Measurements from ENCODE around the gene SLC43A1.
"Not testable (repeated sequence)": the region's sequence is repeated elsewhere in the genome, so short reads cannot be mapped to it uniquely, and the experiment has no call there.

The SLC43A1 gene

GRCh38 chr11:57539342-57539741, 23.8 kb upstream of the SLC43A1 start:
- TF ChIP-seq, protein P1, sequence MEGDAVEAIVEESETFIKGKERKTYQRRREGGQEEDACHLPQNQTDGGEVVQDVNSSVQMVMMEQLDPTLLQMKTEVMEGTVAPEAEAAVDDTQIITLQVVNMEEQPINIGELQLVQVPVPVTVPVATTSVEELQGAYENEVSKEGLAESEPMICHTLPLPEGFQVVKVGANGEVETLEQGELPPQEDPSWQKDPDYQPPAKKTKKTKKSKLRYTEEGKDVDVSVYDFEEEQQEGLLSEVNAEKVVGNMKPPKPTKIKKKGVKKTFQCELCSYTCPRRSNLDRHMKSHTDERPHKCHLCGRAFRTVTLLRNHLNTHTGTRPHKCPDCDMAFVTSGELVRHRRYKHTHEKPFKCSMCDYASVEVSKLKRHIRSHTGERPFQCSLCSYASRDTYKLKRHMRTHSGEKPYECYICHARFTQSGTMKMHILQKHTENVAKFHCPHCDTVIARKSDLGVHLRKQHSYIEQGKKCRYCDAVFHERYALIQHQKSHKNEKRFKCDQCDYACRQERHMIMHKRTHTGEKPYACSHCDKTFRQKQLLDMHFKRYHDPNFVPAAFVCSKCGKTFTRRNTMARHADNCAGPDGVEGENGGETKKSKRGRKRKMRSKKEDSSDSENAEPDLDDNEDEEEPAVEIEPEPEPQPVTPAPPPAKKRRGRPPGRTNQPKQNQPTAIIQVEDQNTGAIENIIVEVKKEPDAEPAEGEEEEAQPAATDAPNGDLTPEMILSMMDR (IDR thresholded peaks at IDR 0.05) = no peak
- H3K36me3 ChIP-seq = no peaks in the 10 kb centered on the region
- no peaks in the 10 kb centered on the region for H3K9me3 ChIP-seq
- H3K4me3 ChIP-seq (ENCODE audit: low read depth in 1 of 2, low read length in 1 of 2) = no peak overlapping the region
- no peaks in the 10 kb centered on the region for H3K27me3 ChIP-seq
- H3K27ac ChIP-seq = no peak overlapping the region
- no peaks in the 10 kb centered on the region for H3K4me1 ChIP-seq (ENCODE audit: control insufficient read depth in 1 of 2, insufficient read depth in 1 of 2, low read depth in 1 of 2, low read length in 1 of 2)

DNA sequence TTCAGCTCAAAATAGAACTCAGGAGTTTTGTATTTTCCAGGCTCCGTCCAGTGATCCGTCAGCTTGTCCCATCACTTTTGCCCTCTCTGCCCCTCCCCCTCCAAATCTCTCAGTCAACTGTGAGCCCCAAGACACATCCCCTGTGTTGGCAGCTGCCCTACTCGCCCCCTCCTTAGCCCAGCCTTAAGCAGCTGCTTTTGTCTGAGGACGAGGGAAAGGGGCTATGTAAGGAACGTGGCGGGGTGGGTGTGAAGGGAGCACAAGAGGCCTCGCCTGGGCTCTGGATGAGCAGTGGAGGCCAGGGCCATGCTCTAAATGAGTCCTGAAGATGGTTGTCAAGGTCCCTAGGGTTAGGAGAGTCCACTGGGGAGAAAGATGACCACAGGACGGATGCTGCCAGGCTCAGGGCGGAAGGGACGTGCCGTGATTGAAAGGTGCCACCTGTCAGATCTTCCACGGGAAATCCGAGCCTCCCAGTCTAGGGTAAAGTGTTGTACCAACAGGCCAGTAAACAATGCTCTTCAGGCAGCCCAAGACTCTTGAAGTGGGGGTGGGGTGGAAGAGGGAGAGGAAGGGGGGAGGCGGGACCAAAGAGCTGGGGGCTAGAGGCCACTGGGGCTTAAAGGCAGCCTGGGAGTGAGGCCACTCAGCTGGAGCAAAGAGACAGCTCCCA, 21.6 kb upstream of the SLC43A1 start, which contains the start of gene SMTNL1:
Gene SMTNL1, plus strand, starts transcription at position 649 of the 673 bp plus-strand sequence. CDS start 5,048 bp downstream, outside the sequence.
- Histone ChIP-seq H3K4me1 (ENCODE audit: control insufficient read depth in 1 of 2, insufficient read depth in 1 of 2, low read depth in 1 of 2, low read length in 1 of 2) (no peaks in the 10 kb centered on the region), H3K36me3 (no peaks in the 10 kb centered on the region), H3K27ac (no peak within 1 kb of the TSS), H3K4me3 (ENCODE audit: low read depth in 1 of 2, low read length in 1 of 2) (no peak within 1 kb of the TSS), H3K27me3 (no peaks in the 10 kb centered on the region), H3K9me3 (no peaks in the 10 kb centered on the region)
- TF ChIP-seq, protein P1 (IDR thresholded peaks at IDR 0.05) = no peak

DNA sequence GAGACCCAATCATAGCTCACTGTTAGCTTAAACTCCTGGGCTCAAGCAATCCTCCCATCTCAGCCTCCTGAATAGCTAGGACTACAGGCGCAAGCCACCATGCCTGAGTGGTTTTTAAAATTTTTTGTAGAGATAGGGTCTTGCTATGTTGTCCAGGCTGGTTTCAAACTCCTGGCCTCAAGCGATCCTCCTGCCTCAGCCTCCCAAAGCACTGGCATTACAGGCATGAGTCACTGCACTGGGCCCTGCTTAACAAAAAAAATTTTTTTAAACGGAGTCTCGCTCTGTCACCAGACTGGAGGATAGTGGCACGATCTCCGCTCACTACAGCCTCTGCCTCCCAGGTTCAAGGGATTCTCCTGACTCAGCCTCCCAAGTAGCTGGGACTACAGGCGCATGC, 18.9 kb upstream of the SLC43A1 start:
- H3K36me3 ChIP-seq; H3K9me3 ChIP-seq; H3K27ac ChIP-seq; H3K27me3 ChIP-seq; H3K4me3 ChIP-seq (ENCODE audit: low read depth in 1 of 2, low read length in 1 of 2): not testable (repeated sequence)
- peaks cover 18 to 20% of the 10 kb centered on the region in 2 experiments for H3K4me1 ChIP-seq (ENCODE audit: control insufficient read depth in 1 of 2, insufficient read depth in 1 of 2, low read depth in 1 of 2, low read length in 1 of 2)

DNA sequence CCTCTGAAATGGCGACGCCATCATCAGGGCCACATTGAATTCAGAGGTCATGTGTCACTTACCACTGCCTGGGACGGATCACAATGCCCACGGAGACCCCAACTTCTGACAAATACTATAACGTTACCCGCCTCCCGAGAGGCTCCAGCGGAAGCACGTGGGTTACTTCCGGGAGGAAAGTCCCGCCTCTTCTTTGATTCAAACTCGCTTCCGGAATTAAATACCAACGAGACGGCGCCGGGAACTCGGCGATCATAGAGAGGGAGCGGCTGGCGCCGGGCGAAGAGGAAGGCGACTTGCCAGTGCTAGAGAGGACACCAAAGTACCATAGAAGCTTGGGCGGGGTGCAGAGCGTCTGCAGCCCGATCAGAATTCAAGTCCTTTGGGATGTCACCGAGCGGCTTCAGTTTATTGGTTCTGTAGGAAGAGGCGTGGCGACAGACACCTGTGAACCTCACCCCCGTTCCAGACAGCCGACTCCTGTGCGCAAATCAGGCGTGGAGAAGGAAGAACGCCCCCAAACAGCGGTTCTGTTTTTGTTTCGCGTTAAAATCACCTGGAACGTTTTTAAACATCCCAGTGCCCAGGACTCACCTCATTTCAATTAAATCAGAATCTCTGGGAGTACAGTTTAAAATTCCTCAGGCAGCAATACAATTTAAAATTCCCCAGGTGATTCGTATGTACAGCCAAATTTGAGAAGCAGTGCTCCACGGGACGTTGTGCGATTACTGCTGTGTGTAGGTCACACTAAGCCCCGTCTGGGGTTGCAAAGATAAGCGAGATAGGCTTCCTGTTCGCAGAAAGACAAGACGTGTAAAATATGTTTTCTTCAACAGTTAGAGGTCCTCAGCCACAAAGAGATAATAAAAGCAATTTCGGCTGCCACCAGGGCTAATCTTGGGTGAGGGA, 15.3 kb upstream of the SLC43A1 start, which contains the start of gene TIMM10:
Gene TIMM10, minus strand, starts transcription at position 159 of the 912 bp plus-strand sequence. CDS start 565 bp downstream, outside the sequence.
- Histone ChIP-seq H3K9me3 (no peaks in the 10 kb centered on the region), H3K36me3 (no peaks in the 10 kb centered on the region), H3K4me1 (ENCODE audit: control insufficient read depth in 1 of 2, insufficient read depth in 1 of 2, low read depth in 1 of 2, low read length in 1 of 2) (peaks cover 22 to 25% of the 10 kb centered on the region in 2 experiments), H3K27ac (peak within 1 kb of the TSS; percentile 77), H3K27me3 (no peaks in the 10 kb centered on the region), H3K4me3 (ENCODE audit: low read depth in 1 of 2, low read length in 1 of 2) (peak within 1 kb of the TSS; percentile 74 to 75)
- TF ChIP-seq, protein P1 (IDR thresholded peaks at IDR 0.05) = no peak

DNA sequence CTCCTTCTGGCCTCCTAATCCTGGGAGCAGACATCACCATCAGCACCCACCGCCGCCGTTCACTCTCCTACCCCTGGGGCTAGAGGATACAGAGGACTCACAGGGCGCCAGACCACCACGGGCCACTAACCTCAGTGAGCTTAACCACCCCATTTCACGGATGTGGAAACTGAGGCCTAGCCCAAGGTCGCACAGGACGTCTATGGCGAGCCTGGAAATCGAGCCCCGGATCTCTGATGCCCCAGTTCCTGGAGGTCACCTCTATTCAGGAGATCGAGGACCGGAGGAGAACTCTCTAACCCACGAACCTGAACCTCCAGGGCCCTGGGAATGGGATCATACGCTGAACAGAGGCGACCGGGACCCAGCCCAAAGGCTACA, 14.7 kb upstream of the SLC43A1 start:
- H3K4me1 ChIP-seq (ENCODE audit: control insufficient read depth in 1 of 2, insufficient read depth in 1 of 2, low read depth in 1 of 2, low read length in 1 of 2) = peaks cover 22 to 25% of the 10 kb centered on the region in 2 experiments
- peak overlapping the region; percentile 74 to 75 for H3K4me3 ChIP-seq (ENCODE audit: low read depth in 1 of 2, low read length in 1 of 2)
- no peaks in the 10 kb centered on the region for H3K9me3 ChIP-seq
- TF ChIP-seq, protein P1 (IDR thresholded peaks at IDR 0.05) = no peak
- no peaks in the 10 kb centered on the region for H3K27me3 ChIP-seq
- no peaks in the 10 kb centered on the region for H3K36me3 ChIP-seq
- H3K27ac ChIP-seq = peak overlapping the region; percentile 77
